Heart right ventricle (tissue), 16 donors: ENCODE data around the gene CATSPERD. TPM values are rescaled to one million over a fixed set of nuclear protein-coding genes. Genes with fewer than 3 reads are reported as not detected.

Source experiments
- ATAC-seq, 8 donors: fragments of 200-7000 bp; cut with Tn5 transposase; one replicate each; pipeline ENCODE4 v1.9.1; 2020; ENCODE audit warnings: mild to moderate bottlenecking in 8 of 8, moderate library complexity in 8 of 8, moderate number of reproducible peaks in 1 of 8
- DNase-seq, 2 donors: peaks; one replicate each; pipeline ENCODE4 v3.0.0-alpha.2; 2020
- H3K27ac ChIP-seq, 10 donors: fragments of 200-600 bp; sonication (generic) in 2 of 10; one replicate each; pipeline versions ENCODE4 v1.5.0 to v1.8.0; 2020 to 2022; ENCODE audit warnings: mild to moderate bottlenecking in 3 of 10
- H3K27me3 ChIP-seq, 7 donors: fragments of 200-600 bp; one replicate each; pipeline ENCODE4 v1.8.0; 2021 to 2022; ENCODE audit warnings: mild to moderate bottlenecking in 2 of 7
- H3K36me3 ChIP-seq, 9 donors: fragments of 200-600 bp; sonication (generic) in 1 of 9; one replicate each; pipeline versions ENCODE4 v1.5.0 to v1.8.0; 2020 to 2022; ENCODE audit warnings: mild to moderate bottlenecking in 2 of 9
- H3K4me1 ChIP-seq, 9 donors: fragments of 200-600 bp; sonication (generic) in 1 of 9; one replicate each; pipeline versions ENCODE4 v1.5.0 to v1.8.0; 2020 to 2022; ENCODE audit warnings: mild to moderate bottlenecking in 4 of 9
- H3K4me3 ChIP-seq, 10 donors: fragments of 200-600 bp; sonication (generic) in 2 of 10; one replicate each; pipeline versions ENCODE4 v1.5.0 to v1.8.0; 2020 to 2022; ENCODE audit warnings: mild to moderate bottlenecking in 7 of 10, moderate library complexity in 2 of 10
- H3K9me3 ChIP-seq, 11 donors: fragments of 200-600 bp in 10 of 11; sonication (generic) in 2 of 11; one replicate each; pipeline versions ENCODE4 v1.5.0 to v1.8.0; 2013 to 2022; ENCODE audit warnings: mild to moderate bottlenecking in 2 of 11, control low read depth in 1 of 11, moderate library complexity in 1 of 11
- CTCF ChIP-seq, 9 donors: fragments of 200-600 bp; sonication (generic) in 2 of 9; IDR thresholded peaks; one replicate each; pipeline versions ENCODE4 v1.5.0 to v1.8.0; 2021 to 2022; ENCODE audit warnings: antibody characterized with exemption in 9 of 9, mild to moderate bottlenecking in 5 of 9, moderate library complexity in 1 of 9
- WGBS, 2 donors: extraction: QIAGEN DNeasy Blood & Tissue Kit; methylation state at CpG; one replicate each; pipeline ENCODE4 v1.1.7; 2013; ENCODE audit warnings: inconsistent platforms in 1 of 2; 5-methylcytosine and 5-hydroxymethylcytosine counted together
- intact Hi-C, 10 donors: fragments of 100-400 bp; cut with DNase I; formaldehyde crosslinking; loops; one replicate each; pipeline versions ENCODE4 v1.11.1 to v1.14.2; 2022
- polyA plus RNA-seq, 2 donors: library from polyadenylated mRNA; stranded (reverse); fragments of 200-250 nt; gene quantifications; one replicate each; pipeline ENCODE4 v1.2.3, GENCODE V29; 2013
- total RNA-seq, 10 donors: library from RNA; stranded (reverse); fragmentation: NEBNext Ultra II Directional in 3 of 10; extraction: Animal tissue kit (Norgen Biotek cat#: 25700) in 3 of 10; gene quantifications; one replicate each; pipeline versions ENCODE4 v1.2.1 to v1.2.4, GENCODE V29; 2021 to 2023
- donor health status: Arrhythmogenic right ventricular cardiomyopathy.
- donor health status: ischemic (EF 13 %, LVEDD 7.1; RV severe dilation, severe dysfunction).
- donor health status: healthy with polysubstance abuse.
- donor health status: DM: no; HTN: yes; CAD: no.
- donor health status: DM: no; HTN: no; CAD: no.
- donor health status: ischemic (EF 25% LVEDD 6.9; RV normal size, moderate dysfunction).
- donor health status: ischemic (EF 25% LVEDD 5.7; RV mildly dilated, moderate dysfunction).
- donor health status: healthy.
- donor health status: DM: yes; HTN: yes; CAD: no.
- donor health status: Ischemic cardiomyopathy.
- donor health status: ischemic (EF 35%, LVEDD 5.7; RV mildly dilated, moderate dysfunction).
- donor health status: nonischemic (EF 11% LVEDD 7.7; RV severe dilation, severe dysfunction).
- donor health status: DM: yes; HTN: yes; CAD: no.
- donor health status: PGD.
- donor health status: ischemic (EF 29% LVEDD 5.4; RV normal size, mild dysfunction).
- donor health status: nonischemic (EF 23%, LVEDD 6.1; RV moderate dilation, normal function).

Gene CATSPERD
- total and polyA plus RNA-seq, 12 donors = not detected

- WGBS, 2 donors = 0 to 1% methylated on average over 23 of the region's 23 CpGs
- peak in 1 of 2 donors; percentile 58 for DNase-seq
- no peaks in the 10 kb centered on the region for H3K27me3 ChIP-seq
- H3K9me3 ChIP-seq = no peaks in the 10 kb centered on the region
- TF ChIP-seq CTCF (IDR thresholded peaks at IDR 0.05) = no peak
- peak overlapping the region; percentile 32 to 97 (median 82) for H3K4me3 ChIP-seq
- intact Hi-C loops = loop anchor here in 3 of 10 donors (2.0 to 5.0 kb wide), 3 partner anchors 41 to 58 kb away; partner anchors contain the start of genes SAFB (in 2 of the 3), SAFB2 (in 2 of the 3), CATSPERD (in 1 of the 3) and LONP1 (in 1 of the 3)
- peaks cover 0 to 16% (median 0%) of the 10 kb centered on the region in 9 donors for H3K36me3 ChIP-seq
- peak in 6 of 8 donors; percentile 1 to 15 (median 9) for ATAC-seq
- H3K27ac ChIP-seq = peak overlapping the region; percentile 57 to 97 (median 93)
- H3K4me1 ChIP-seq = peaks cover 5 to 32% (median 21%) of the 10 kb centered on the region in 9 donors
These were observed 40.4 kb upstream of the CATSPERD start for GRCh38 chr19:5680084-5680436.

- intact Hi-C loops = loop anchor here in 3 of 10 donors (2.0 to 5.0 kb wide), 3 partner anchors 40 to 58 kb away; partner anchors contain the start of genes SAFB (in 2 of the 3), SAFB2 (in 2 of the 3), CATSPERD (in 1 of the 3) and LONP1 (in 1 of the 3)
- TF ChIP-seq CTCF (IDR thresholded peaks at IDR 0.05) = no peak
- ATAC-seq (peak; percentile 90 to 98 (median 95)), DNase-seq (peak; percentile 98 to 99)
- Histone ChIP-seq H3K27ac (peak within 1 kb of the TSS; percentile 57 to 97 (median 93)), H3K27me3 (no peaks in the 10 kb centered on the region), H3K9me3 (no peaks in the 10 kb centered on the region), H3K4me1 (peaks cover 5 to 28% (median 20%) of the 10 kb centered on the region in 9 donors), H3K36me3 (peaks cover 0 to 16% (median 0%) of the 10 kb centered on the region in 9 donors), H3K4me3 (peak within 1 kb of the TSS; percentile 47 to 97 (median 82))
- WGBS, 2 donors = 1 to 2% methylated on average over 91 to 94 of the region's 94 CpGs
These were observed 39.7 kb upstream of the CATSPERD start, which contains the start of the genes HSD11B1L and MICOS13 for GRCh38 chr19:5680437-5681368. HSD11B1L (plus strand) TSS chr19:5681027; CDS start chr19:5684833, 3,806 bp downstream. MICOS13 (minus strand) TSS chr19:5680516; CDS start chr19:5680486, 30 bp downstream.

GRCh38 chr19:5681391-5682106 lies 38.9 kb upstream of the CATSPERD start:
- H3K4me1 ChIP-seq = peaks cover 5 to 24% (median 15%) of the 10 kb centered on the region in 9 donors
- H3K4me3 ChIP-seq = peak overlapping the region in 9 of 10 donors; percentile 72 to 97 (median 82)
- peak overlapping the region in 2 of 10 donors; percentile 94 to 97 for H3K27ac ChIP-seq
- 66% methylated on average over 17 of the region's 17 CpGs for WGBS, 2 donors
- no peaks in the 10 kb centered on the region for H3K9me3 ChIP-seq
- ATAC-seq (no peak), DNase-seq (no peak)
- intact Hi-C loops = loop anchor here in 3 of 10 donors (2.0 to 5.0 kb wide), 3 partner anchors 39 to 59 kb away; partner anchors contain the start of genes SAFB (in 2 of the 3), SAFB2 (in 2 of the 3), CATSPERD (in 1 of the 3) and LONP1 (in 1 of the 3)
- H3K36me3 ChIP-seq = peaks cover 0 to 16% (median 0%) of the 10 kb centered on the region in 9 donors
- no peaks in the 10 kb centered on the region for H3K27me3 ChIP-seq
- TF ChIP-seq CTCF (IDR thresholded peaks at IDR 0.05) = no peak
